Stimulated activated naive B cell treated with anti-CD40 and anti-IgM and Interleukin-4, amounts not matched to agents 10 μg/mL and 1 μg/mL and 100 μg/mL, for 72 hours (primary cell): ENCODE measurements around the gene CETN1.

Experiments
- ATAC-seq, 2 donors: fragments of 150-1000 bp; cut with Tn5 transposase; replicated peaks; 2 replicates each; pipeline ENCODE4 v1.10.0; 2021; ENCODE audit warnings: moderate library complexity in 1 of 2
- DNase-seq: peaks from one replicate; pipeline ENCODE4 v3.0.0; 2021
- H3K27ac Mint-ChIP-seq: one replicate; pipeline ENCODE4 v1.8.0; 2022; ENCODE audit warnings: mild to moderate bottlenecking, mixed read lengths
- H3K27me3 Mint-ChIP-seq, 2 donors: one replicate each; pipeline ENCODE4 v1.8.0; 2022; ENCODE audit warnings: mixed read lengths in 2 of 2
- H3K36me3 Mint-ChIP-seq, 2 donors: one replicate each; pipeline ENCODE4 v1.8.0; 2022; ENCODE audit warnings: mixed read lengths in 2 of 2, mild to moderate bottlenecking in 1 of 2
- H3K4me1 Mint-ChIP-seq, 2 donors: one replicate each; pipeline ENCODE4 v1.8.0; 2022; ENCODE audit warnings: mixed read lengths in 2 of 2, mild to moderate bottlenecking in 1 of 2
- H3K4me3 Mint-ChIP-seq, 2 donors: one replicate each; pipeline ENCODE4 v1.8.0; 2022; ENCODE audit warnings: mild to moderate bottlenecking in 2 of 2, mixed read lengths in 2 of 2, moderate library complexity in 1 of 2
- H3K9me3 Mint-ChIP-seq, 2 donors: one replicate each; pipeline ENCODE4 v1.8.0; 2022; ENCODE audit warnings: mixed read lengths in 2 of 2, mild to moderate bottlenecking in 1 of 2

The CETN1 gene

GRCh38 chr18:598124-598589, 18.0 kb downstream of the CETN1 start:
- ATAC-seq, result no peak

GRCh38 chr18:600107-600506, 19.9 kb downstream of the CETN1 start:
- no peak overlapping the region for H3K4me3 Mint-ChIP-seq

More at GRCh38 chr18:598124-598589, 18.0 kb downstream of the CETN1 start:
- DNase-seq, result no peak
- Mint-ChIP-seq H3K27ac (no peak overlapping the region), H3K4me3 (no peak overlapping the region), H3K36me3 (no peaks in the 10 kb centered on the region), H3K9me3 (peaks cover 0 to 1% of the 10 kb centered on the region in 2 donors), H3K4me1 (peaks cover 3 to 6% of the 10 kb centered on the region in 2 donors), H3K27me3 (peaks cover 22 to 36% of the 10 kb centered on the region in 2 donors)

GRCh38 chr18:604771-605170, 24.6 kb downstream of the CETN1 start:
- ATAC-seq (no peak), DNase-seq (no peak)
- peaks cover 7 to 12% of the 10 kb centered on the region in 2 donors for H3K27me3 Mint-ChIP-seq
- H3K9me3 Mint-ChIP-seq, result no peaks in the 10 kb centered on the region
- H3K4me1 Mint-ChIP-seq, result no peaks in the 10 kb centered on the region
- no peak overlapping the region for H3K4me3 Mint-ChIP-seq
- H3K36me3 Mint-ChIP-seq, result no peaks in the 10 kb centered on the region
- H3K27ac Mint-ChIP-seq, result no peak overlapping the region

More at GRCh38 chr18:600107-600506, 19.9 kb downstream of the CETN1 start:
- Mint-ChIP-seq H3K27ac (no peak overlapping the region), H3K27me3 (peaks cover 13 to 27% of the 10 kb centered on the region in 2 donors), H3K9me3 (peaks cover 0 to 1% of the 10 kb centered on the region in 2 donors), H3K36me3 (no peaks in the 10 kb centered on the region), H3K4me1 (peaks cover 3 to 6% of the 10 kb centered on the region in 2 donors)
- no peak for ATAC-seq
- DNase-seq, result no peak

GRCh38 chr18:607930-608329, 27.8 kb downstream of the CETN1 start:
- no peaks in the 10 kb centered on the region for H3K4me1 Mint-ChIP-seq

GRCh38 chr18:610214-610928, 30.2 kb downstream of the CETN1 start:
- no peak overlapping the region for H3K27ac Mint-ChIP-seq
- H3K9me3 Mint-ChIP-seq, result no peaks in the 10 kb centered on the region
- peaks cover 0 to 10% of the 10 kb centered on the region in 2 donors for H3K27me3 Mint-ChIP-seq
- H3K4me3 Mint-ChIP-seq, result no peak overlapping the region
- no peak for ATAC-seq
- H3K36me3 Mint-ChIP-seq, result no peaks in the 10 kb centered on the region
- no peaks in the 10 kb centered on the region for H3K4me1 Mint-ChIP-seq
- no peak for DNase-seq

More at GRCh38 chr18:607930-608329, 27.8 kb downstream of the CETN1 start:
- Mint-ChIP-seq H3K36me3 (no peaks in the 10 kb centered on the region), H3K27ac (no peak overlapping the region), H3K9me3 (no peaks in the 10 kb centered on the region), H3K4me3 (no peak overlapping the region), H3K27me3 (peaks cover 0 to 10% of the 10 kb centered on the region in 2 donors)
- DNase-seq, result no peak
- ATAC-seq, result peak; percentile 68 to 75

- Mint-ChIP-seq H3K9me3 (no peaks in the 10 kb centered on the region), H3K4me3 (no peak overlapping the region), H3K27ac (no peak overlapping the region), H3K36me3 (no peaks in the 10 kb centered on the region), H3K27me3 (peaks cover 0 to 4% of the 10 kb centered on the region in 2 donors), H3K4me1 (no peaks in the 10 kb centered on the region)
- no peak for DNase-seq
- no peak for ATAC-seq
Observed at GRCh38 chr18:612156-612555, 32.0 kb downstream of the CETN1 start.

GRCh38 chr18:614193-614592, 34.0 kb downstream of the CETN1 start:
- Mint-ChIP-seq H3K36me3 (no peaks in the 10 kb centered on the region), H3K4me1 (no peaks in the 10 kb centered on the region)
- DNase-seq, result no peak

GRCh38 chr18:615092-615521, 34.9 kb downstream of the CETN1 start:
- H3K4me1 Mint-ChIP-seq, result no peaks in the 10 kb centered on the region
- H3K27ac Mint-ChIP-seq, result no peak overlapping the region
- DNase-seq (no peak), ATAC-seq (no peak)
- H3K27me3 Mint-ChIP-seq, result peaks cover 4 to 6% of the 10 kb centered on the region in 2 donors
- no peaks in the 10 kb centered on the region for H3K9me3 Mint-ChIP-seq
- H3K36me3 Mint-ChIP-seq, result no peaks in the 10 kb centered on the region
- H3K4me3 Mint-ChIP-seq, result no peak overlapping the region

More at GRCh38 chr18:614193-614592, 34.0 kb downstream of the CETN1 start:
- no peaks in the 10 kb centered on the region for H3K9me3 Mint-ChIP-seq
- H3K27me3 Mint-ChIP-seq, result peaks cover 4 to 5% of the 10 kb centered on the region in 2 donors
- no peak overlapping the region for H3K27ac Mint-ChIP-seq
- H3K4me3 Mint-ChIP-seq, result no peak overlapping the region
- ATAC-seq, result no peak

GRCh38 chr18:615773-616172, 35.6 kb downstream of the CETN1 start:
- no peaks in the 10 kb centered on the region for H3K36me3 Mint-ChIP-seq
- H3K4me3 Mint-ChIP-seq, result no peak overlapping the region
- peaks cover 4 to 6% of the 10 kb centered on the region in 2 donors for H3K27me3 Mint-ChIP-seq
- no peak for ATAC-seq
- DNase-seq, result no peak
- no peak overlapping the region for H3K27ac Mint-ChIP-seq
- H3K9me3 Mint-ChIP-seq, result no peaks in the 10 kb centered on the region
- H3K4me1 Mint-ChIP-seq, result no peaks in the 10 kb centered on the region

- Mint-ChIP-seq H3K27me3 (peaks cover 0 to 6% of the 10 kb centered on the region in 2 donors), H3K36me3 (no peaks in the 10 kb centered on the region), H3K4me3 (no peak overlapping the region), H3K9me3 (no peaks in the 10 kb centered on the region), H3K4me1 (no peaks in the 10 kb centered on the region), H3K27ac (no peak overlapping the region)
- ATAC-seq (peak; percentile 52 to 65), DNase-seq (no peak)
Observed at GRCh38 chr18:616380-616995, 36.3 kb downstream of the CETN1 start.

GRCh38 chr18:617970-618504, 37.9 kb downstream of the CETN1 start:
- DNase-seq, result no peak
- Mint-ChIP-seq H3K27me3 (peaks cover 3 to 6% of the 10 kb centered on the region in 2 donors), H3K27ac (no peak overlapping the region), H3K4me1 (no peaks in the 10 kb centered on the region), H3K36me3 (no peaks in the 10 kb centered on the region), H3K9me3 (no peaks in the 10 kb centered on the region), H3K4me3 (no peak overlapping the region)
- ATAC-seq, result no peak

- Mint-ChIP-seq H3K4me3 (no peak overlapping the region), H3K4me1 (no peaks in the 10 kb centered on the region), H3K9me3 (no peaks in the 10 kb centered on the region), H3K27me3 (peaks cover 3 to 12% of the 10 kb centered on the region in 2 donors), H3K27ac (no peak overlapping the region), H3K36me3 (no peaks in the 10 kb centered on the region)
- ATAC-seq, result no peak
- no peak for DNase-seq
Observed at GRCh38 chr18:618618-619017, 38.4 kb downstream of the CETN1 start.

- no peaks in the 10 kb centered on the region for H3K9me3 Mint-ChIP-seq
- H3K4me3 Mint-ChIP-seq, result no peak overlapping the region
- DNase-seq (no peak), ATAC-seq (no peak)
- no peak overlapping the region for H3K27ac Mint-ChIP-seq
- no peaks in the 10 kb centered on the region for H3K36me3 Mint-ChIP-seq
- H3K27me3 Mint-ChIP-seq, result peaks cover 7 to 15% of the 10 kb centered on the region in 2 donors
- peaks cover 0 to 2% of the 10 kb centered on the region in 2 donors for H3K4me1 Mint-ChIP-seq
Observed at GRCh38 chr18:621291-622043, 41.3 kb downstream of the CETN1 start.

- ATAC-seq (no peak), DNase-seq (no peak)
- no peaks in the 10 kb centered on the region for H3K9me3 Mint-ChIP-seq
- no peak overlapping the region for H3K27ac Mint-ChIP-seq
- no peaks in the 10 kb centered on the region for H3K36me3 Mint-ChIP-seq
- peaks cover 0 to 2% of the 10 kb centered on the region in 2 donors for H3K4me1 Mint-ChIP-seq
- H3K27me3 Mint-ChIP-seq, result peaks cover 7 to 15% of the 10 kb centered on the region in 2 donors
- no peak overlapping the region for H3K4me3 Mint-ChIP-seq
Observed at GRCh38 chr18:622289-622688, 42.1 kb downstream of the CETN1 start.
